GM08714 (cell line): ENCODE measurements around the gene ITPRID1.

ENCODE experiments used
- H3K4me3 ChIP-seq: fragments of 200-500 bp; sonication (Bioruptor generic); 2 replicates; pipeline ENCODE4 v1.5.1; 2014; ENCODE audit warnings: mild to moderate bottlenecking, low read length, inconsistent platforms
- ZNF274 ChIP-seq: IDR thresholded peaks from 2 replicates; pipeline ENCODE4 v1.6.1; 2012; ENCODE audit warnings: mild to moderate bottlenecking, low read depth, low read length

ITPRID1 gene

DNA sequence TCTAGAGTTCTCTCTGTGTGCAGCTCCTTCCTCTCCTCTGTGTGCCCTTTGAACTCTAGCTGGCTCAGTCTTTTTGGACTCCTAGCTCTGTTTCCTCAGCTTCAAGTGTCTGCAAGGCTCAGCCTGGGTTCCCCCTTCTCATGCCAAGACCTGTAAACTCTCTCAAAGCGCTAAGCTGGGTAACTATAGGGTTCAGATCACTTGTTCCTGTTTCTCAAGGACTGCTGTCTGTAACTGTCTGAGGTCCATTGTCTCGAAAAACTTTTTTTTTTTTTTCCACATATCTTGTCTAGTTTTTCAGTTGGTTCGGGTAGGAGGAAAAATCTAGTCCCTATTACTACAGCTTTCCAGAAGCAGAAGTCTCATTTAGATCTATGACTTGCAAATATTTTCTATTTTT is 126.5 kb downstream of the ITPRID1 start:
- TF ChIP-seq ZNF274: no peak
- H3K4me3 ChIP-seq: no peak overlapping the region

DNA sequence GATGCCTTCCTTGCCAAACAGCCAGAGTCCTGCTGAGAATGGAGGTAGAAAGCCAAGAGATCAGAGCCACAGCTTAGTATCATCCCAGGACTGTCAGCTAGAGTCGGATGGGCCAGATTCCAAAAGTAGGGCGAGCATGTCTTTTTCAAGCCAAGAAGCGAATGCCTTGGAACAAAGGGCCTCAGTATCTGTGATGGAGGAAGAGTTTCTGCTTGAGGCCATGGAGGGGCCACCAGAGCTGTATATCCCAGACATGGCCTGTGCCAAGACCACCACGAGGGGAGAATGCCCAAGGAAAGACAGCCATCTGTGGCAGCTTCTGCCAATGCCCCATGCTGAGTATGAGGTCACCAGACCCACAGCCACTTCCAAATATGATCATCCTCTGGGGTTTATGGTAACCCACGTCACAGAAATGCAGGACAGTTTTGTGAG is 128.8 kb downstream of the ITPRID1 start:
- H3K4me3 ChIP-seq: no peak overlapping the region
- no peak for TF ChIP-seq ZNF274

DNA sequence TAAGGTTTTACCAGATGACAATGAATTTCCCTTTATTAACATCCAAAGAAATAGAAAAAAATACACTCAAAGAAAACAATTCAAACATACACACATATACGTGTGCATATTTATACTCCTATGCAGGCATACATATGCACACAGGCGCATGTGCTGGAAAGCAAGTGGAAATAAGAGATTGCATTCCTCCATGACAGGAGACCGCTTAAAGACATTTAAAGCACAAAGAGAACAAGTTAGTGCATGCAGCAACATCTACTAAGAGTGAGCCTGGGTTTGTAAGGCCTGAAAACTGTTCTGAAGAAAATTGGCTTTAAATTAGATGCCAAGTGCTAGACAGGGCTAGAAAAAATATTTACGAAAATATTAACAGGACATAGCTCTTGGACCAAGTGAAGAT is 133.1 kb downstream of the ITPRID1 start:
- TF ChIP-seq ZNF274: no peak
- no peak overlapping the region for H3K4me3 ChIP-seq

DNA sequence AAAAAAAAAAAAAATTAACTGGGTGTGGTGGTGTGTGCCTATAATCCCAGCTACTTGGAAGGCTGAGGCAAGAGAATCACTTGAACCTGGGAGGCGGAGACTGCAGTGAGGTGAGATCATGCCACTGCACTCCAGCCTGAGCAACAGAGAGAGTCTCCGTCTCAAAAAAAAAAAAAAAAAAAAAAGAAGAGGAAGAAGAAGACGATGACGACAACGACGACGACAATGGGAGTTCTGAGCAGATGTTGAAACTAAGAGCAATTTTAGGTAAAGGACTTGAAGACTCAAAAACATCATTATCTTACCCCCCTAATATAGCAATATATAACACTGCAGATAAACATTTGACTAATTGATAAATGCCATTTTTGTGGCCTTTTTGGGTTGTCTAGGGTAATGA is 133.6 kb downstream of the ITPRID1 start:
- TF ChIP-seq ZNF274: no peak
- H3K4me3 ChIP-seq: no peak overlapping the region

DNA sequence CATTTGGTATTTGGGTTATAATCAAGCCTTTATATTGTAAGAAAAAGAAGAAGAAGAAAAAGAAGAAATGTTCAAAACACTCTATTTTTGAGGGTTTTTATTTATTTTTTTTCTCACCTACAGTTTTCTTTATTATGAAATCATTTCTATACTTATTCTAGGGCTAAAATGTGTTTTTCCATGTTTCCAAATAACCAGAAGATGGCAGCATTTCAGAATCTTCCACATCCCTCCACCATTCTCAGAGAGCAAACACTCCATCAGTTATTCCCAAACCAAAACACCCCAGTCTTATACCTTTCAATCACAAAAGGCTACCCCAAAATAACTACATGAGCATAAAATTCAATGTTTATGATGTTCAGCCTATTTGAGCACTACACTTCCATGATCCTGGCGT is 134.4 kb downstream of the ITPRID1 start:
- no peak for TF ChIP-seq ZNF274

DNA sequence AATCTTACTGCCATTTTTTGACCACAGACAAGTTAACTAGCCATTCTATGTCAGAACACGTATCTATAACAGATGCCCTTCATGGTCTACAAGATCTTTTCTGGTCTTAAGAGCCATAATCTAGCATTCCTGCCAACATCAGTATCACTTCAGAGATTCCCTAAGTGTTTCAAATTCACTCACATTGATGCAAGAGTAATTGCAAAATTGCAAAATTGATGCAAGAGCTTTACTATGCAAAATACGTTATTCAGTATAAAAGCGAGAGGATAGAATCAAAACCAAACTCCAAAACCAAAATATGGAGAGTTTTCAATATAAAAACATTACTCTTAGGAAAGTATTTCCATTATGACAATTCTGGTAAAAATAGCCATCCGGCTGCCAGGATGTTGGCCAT is 135.0 kb downstream of the ITPRID1 start:
- no peak for TF ChIP-seq ZNF274
- no peak overlapping the region for H3K4me3 ChIP-seq

More for the DNA sequence above, 134.4 kb downstream of the ITPRID1 start:
- no peak overlapping the region for H3K4me3 ChIP-seq

DNA sequence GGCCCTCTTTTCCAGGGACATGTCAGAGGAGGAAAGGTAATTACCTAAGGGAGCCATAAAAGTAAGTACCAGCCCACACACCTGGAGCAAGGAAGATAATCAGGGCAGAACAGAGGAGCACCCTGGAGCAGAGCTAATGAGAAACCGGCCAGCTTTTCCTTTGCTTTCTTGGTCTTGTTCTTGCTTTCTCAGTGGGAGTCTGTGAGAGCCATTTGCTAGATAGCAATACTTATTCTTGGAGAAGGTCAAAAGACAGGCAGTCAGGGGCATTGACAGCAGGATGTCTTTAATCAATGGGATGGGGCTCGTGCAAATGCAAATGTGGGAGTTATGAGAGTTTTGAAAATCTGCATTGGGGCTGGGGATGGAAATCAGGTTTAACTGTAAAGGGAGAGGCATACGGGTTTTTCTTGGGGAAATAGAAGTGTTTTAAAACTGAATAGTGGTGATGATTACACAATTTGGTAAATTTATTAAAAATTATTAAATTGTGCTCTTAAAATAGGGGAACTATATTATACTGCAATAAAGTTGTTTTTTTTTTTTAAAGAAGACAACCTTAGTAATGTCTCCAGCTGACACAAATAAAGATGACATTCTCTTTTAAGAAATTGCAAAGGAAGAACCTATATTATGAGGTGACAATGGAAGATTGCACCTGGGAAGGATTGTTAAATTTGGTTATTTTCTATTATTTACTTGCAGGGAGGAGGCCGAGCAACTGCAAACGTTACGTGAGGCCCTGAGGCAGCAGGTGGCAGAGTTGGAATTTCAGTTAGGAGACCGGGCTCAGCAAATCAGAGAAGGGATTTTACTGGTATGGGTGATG is 137.6 kb downstream of the ITPRID1 start:
- no peak overlapping the region for H3K4me3 ChIP-seq
- no peak for TF ChIP-seq ZNF274

DNA sequence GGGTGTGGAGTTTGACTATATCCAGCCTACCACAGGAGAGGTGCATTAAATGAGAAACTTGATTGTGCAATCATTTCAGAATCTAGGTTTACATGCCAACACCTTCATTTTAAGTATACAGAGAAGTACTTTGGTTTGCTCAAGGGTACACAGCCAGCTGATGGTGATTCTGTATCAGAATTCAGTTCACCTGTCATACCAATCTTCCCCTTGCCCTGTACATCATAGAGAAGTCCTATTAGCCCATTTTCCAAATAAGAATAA is 138.1 kb downstream of the ITPRID1 start:
- TF ChIP-seq ZNF274: no peak

DNA sequence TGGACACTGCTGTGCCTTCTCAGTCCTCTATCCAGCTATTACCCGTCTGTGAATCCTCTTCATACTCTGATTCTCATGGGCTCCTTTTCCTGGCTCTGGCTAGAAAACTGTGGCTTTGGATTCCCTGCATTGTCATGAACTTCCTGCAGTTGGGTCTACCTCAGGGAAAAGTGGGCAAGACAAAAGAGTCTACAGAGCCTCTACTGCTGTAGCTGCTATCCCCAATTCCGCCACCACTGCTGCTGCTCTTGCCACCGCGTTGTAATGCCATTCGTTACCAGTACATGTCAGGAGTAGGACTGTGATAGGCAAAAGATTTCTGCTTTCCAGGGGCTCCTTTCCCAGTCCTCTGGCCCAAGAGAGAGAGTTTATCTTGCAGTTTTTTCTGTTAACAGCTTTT is 149.2 kb downstream of the ITPRID1 start:
- H3K4me3 ChIP-seq: no peak overlapping the region
- no peak for TF ChIP-seq ZNF274

More for the DNA sequence above, 138.1 kb downstream of the ITPRID1 start:
- H3K4me3 ChIP-seq: no peak overlapping the region

DNA sequence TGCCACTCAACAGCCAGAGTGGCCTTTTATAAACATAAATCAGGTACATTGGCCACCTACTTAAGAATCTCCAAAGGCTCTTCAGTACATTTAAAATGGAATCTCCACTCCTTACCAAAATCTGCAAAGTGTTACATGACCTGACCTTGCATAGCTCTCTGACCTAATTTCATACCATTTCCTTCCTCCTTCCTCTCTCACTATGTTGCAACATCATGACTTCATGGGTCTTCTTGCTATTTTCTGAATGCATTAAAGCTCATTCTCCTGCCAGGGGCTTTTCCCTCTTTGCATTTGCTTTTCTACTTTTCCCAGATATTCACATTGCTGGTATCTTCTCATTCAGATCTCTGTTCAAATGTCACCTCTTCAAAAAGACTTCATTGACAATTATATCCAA is 151.0 kb downstream of the ITPRID1 start:
- TF ChIP-seq ZNF274: no peak
- H3K4me3 ChIP-seq: no peak overlapping the region

DNA sequence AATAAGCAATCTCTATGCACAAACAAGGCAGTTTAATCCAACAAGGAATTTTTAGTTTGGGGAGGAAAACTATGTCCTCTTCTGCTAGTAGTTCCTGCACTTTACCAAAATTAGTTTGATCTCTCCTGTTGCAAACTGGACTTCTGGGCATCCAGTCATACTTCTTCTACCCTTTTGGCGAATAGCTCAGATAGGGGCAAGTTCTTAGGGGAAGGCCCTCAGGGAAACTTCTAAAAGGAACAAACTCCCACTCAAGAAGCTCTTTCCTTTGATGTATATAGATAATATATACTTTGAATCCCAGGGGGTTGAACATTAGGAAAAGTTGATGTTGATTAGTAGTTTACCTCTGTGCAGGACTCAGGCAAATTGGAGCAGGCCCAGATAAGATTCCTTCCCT is 151.7 kb downstream of the ITPRID1 start:
- no peak for TF ChIP-seq ZNF274

DNA sequence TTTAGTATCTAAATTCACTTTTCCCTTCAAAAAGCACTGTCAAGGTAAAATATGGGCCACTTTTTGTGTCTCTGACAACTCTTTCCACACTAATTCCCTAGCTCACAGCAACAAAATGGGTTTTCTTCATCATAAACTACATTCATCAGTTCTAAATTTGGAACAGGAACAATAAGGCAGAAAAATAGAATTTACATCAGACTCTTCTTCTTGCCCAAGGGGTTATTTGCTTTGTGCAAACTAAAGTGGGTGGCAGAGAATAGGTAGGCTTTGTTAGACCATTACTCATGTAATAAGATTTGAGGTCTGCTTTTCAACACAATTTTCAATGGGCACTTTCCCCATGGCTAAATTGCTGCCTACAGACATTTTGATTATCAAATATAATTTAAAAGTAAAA is 155.6 kb downstream of the ITPRID1 start:
- H3K4me3 ChIP-seq: no peak overlapping the region
- TF ChIP-seq ZNF274: no peak

More for the DNA sequence above, 151.7 kb downstream of the ITPRID1 start:
- no peak overlapping the region for H3K4me3 ChIP-seq

DNA sequence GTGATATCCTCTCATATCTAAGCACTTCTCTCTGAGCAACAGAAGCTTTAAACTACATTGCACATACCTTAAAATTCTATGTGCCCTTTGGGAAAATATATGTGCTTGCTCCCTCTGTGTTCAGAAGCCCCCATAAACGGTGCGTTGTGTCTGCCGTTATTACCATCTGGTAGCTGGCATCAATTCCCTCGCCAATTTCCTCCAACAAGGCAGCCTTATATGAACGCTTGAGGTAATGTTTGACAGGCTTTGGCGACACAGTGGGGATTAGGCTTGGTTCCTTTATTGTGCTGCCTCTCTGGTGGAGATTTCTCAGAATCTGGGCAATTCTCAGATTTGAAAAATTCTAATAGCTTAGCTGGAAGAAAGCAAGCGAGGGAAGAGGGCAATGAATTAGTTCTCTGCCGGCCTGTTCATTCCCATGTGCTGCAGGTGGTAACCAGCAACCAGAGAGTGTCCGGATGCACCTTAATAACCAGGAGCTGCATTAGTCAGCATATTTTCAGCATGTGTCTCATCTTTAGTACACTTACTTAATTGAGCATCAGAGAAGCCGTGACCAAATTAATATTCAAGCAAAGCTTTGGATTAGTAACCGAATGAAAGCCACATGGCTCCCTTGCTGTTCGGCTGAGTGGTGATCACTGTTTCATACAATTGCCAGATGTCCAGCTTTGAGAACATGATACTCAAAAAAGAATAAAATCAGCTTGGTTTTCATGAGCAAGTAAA is 165.8 kb downstream of the ITPRID1 start:
- no peak overlapping the region for H3K4me3 ChIP-seq
- no peak for TF ChIP-seq ZNF274

DNA sequence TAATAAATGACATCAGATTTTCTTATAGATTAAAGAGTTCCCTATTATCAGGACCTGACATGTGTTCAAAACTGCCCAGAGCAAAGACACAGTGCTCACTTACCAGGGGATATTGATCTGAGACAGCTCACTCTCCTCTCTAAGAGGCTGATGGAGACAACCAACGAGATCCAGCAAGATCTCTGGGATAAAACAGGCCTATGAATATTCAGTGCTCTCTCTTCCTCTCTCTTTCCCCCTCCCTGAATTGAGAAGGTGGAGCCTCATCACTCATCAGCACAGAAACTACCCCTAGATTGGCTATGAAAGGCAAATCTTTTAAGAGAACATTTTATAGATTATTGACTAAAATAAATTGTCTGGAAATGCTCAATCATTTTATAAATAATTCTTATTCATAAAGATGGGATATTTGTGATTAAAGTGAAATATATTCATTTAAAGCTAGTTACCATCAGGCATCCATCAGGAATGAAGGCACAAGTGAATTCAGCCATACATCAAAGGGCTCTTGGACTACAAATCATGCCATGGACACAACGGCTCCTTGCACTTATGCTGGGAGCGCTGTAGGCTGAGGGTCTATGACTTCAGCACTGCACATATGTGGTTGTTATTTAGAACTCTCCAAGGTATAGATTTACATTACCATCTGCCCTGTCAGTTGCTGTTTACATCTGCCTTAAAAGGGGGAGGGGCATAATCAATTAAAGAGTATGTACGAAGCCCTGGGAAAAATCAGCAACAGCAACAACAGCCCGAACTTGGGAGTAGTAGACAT is 169.7 kb downstream of the ITPRID1 start:
- H3K4me3 ChIP-seq: no peak overlapping the region
- TF ChIP-seq ZNF274: no peak

DNA sequence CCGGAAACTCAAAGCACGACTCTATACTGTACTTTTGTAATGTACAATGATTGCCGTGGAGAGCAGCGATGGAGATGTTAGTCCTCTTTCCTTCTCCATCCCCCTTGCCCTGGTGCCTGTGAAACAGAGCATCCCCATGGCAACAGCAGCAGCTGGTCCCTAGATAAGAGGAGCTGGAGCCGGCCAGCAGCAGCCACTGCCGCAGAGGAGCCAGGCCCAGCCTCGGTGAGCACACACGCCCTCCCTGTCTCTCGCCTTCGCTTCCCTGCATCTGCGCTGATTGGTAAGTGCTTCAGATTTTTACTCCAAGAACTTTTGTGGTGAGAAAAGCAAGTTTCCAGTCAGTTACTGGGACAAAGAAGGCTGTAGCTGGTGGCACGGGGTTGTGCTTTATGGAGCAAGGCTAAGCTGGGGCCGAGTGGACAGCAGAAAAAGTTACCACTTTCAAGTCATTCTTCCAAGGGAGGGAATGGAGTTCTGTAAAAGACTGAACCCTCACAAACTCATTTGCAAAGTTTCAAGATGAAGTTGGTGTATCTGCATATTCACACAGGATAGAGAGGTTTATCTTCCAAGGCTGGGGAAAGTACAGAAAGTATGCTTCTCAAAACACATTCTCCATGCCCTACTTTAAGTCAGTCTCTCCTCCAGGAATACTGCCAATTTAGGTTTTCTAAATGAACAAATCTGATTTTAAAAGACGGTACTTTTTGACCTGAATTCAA is 173.3 kb downstream of the ITPRID1 start, which contains the start of gene PPP1R17:
Gene PPP1R17 (plus strand): TSS at position 192 of the 725 bp plus-strand sequence. CDS start 5,227 bp downstream, outside the sequence.
- H3K4me3 ChIP-seq: no peak within 1 kb of the TSS
- no peak for TF ChIP-seq ZNF274
